GM21423 (cell line): ENCODE measurements around the gene GSTM2.
A peak's percentile ranks its signal among the peaks of the same experiment; 100 is the strongest.
"Not testable (repeated sequence)": the region's sequence is repeated elsewhere in the genome, so short reads cannot be mapped to it uniquely, and the experiment has no call there.

Source experiments
- ATAC-seq: cut with Tn5 transposase; IDR thresholded peaks from one replicate; pipeline ENCODE4 v1.9.1; 2021; ENCODE audit warnings: mild to moderate bottlenecking, moderate library complexity; ENCODE audit not compliant: unreplicated experiment

GSTM2 gene

GRCh38 chr1:109673861-109674260 is 6.0 kb downstream of the GSTM2 start:
- not testable (repeated sequence) for ATAC-seq

GRCh38 chr1:109676683-109677381 is 9.0 kb downstream of the GSTM2 start:
- not testable (repeated sequence) for ATAC-seq

GRCh38 chr1:109677459-109677858 is 9.6 kb downstream of the GSTM2 start:
- ATAC-seq = no peak

GRCh38 chr1:109678637-109679036 is 10.8 kb downstream of the GSTM2 start:
- not testable (repeated sequence) for ATAC-seq

GRCh38 chr1:109684777-109685176 is 16.9 kb downstream of the GSTM2 start:
- not testable (repeated sequence) for ATAC-seq

- ATAC-seq = not testable (repeated sequence)
Measured at GRCh38 chr1:109685399-109685798, 17.5 kb downstream of the GSTM2 start.

GRCh38 chr1:109685890-109686289 is 18.0 kb downstream of the GSTM2 start:
- not testable (repeated sequence) for ATAC-seq

GRCh38 chr1:109687109-109687508 is 19.3 kb downstream of the GSTM2 start:
- ATAC-seq = not testable (repeated sequence)

- peak; percentile 96 for ATAC-seq
Measured at GRCh38 chr1:109687641-109688499, 20.0 kb downstream of the GSTM2 start, which contains the start of gene GSTM1. Gene GSTM1 (plus strand): TSS chr1:109687817. CDS start chr1:109687874, 57 bp downstream.

GRCh38 chr1:109689844-109690405 is 22.1 kb downstream of the GSTM2 start:
- no peak for ATAC-seq

- no peak for ATAC-seq
Measured at GRCh38 chr1:109691759-109692158, 23.9 kb downstream of the GSTM2 start.

GRCh38 chr1:109694400-109694799 is 26.5 kb downstream of the GSTM2 start:
- ATAC-seq = not testable (repeated sequence)

- not testable (repeated sequence) for ATAC-seq
Measured at GRCh38 chr1:109695138-109695537, 27.3 kb downstream of the GSTM2 start.

- ATAC-seq = no peak
Measured at GRCh38 chr1:109697066-109697465, 29.2 kb downstream of the GSTM2 start.

GRCh38 chr1:109697861-109698260 is 30.0 kb downstream of the GSTM2 start:
- not testable (repeated sequence) for ATAC-seq

GRCh38 chr1:109702940-109703339 is 35.1 kb downstream of the GSTM2 start:
- not testable (repeated sequence) for ATAC-seq

- no peak for ATAC-seq
Measured at GRCh38 chr1:109704173-109704572, 36.3 kb downstream of the GSTM2 start.

GRCh38 chr1:109705411-109705810 is 37.6 kb downstream of the GSTM2 start:
- no peak for ATAC-seq

- not testable (repeated sequence) for ATAC-seq
Measured at GRCh38 chr1:109708949-109709348, 41.1 kb downstream of the GSTM2 start.

GRCh38 chr1:109709822-109710221 is 42.0 kb downstream of the GSTM2 start:
- ATAC-seq = not testable (repeated sequence)

- not testable (repeated sequence) for ATAC-seq
Measured at GRCh38 chr1:109711593-109712320, 43.9 kb downstream of the GSTM2 start, which contains the start of gene GSTM5. Gene GSTM5 (plus strand): TSS chr1:109712251. CDS start chr1:109712313, 62 bp downstream.
